ENCODE measurements around the gene KIF18B. TPM values are rescaled to one million over a fixed set of nuclear protein-coding genes. Genes with fewer than 3 reads are reported as not detected.

The KIF18B gene
- total RNA-seq, 1 experiment from 2014 or later, result 82.2 TPM

- Mint-ChIP-seq H3K9me3 (no peaks in the 10 kb centered on the region), H3K4me3 (no peak overlapping the region), H3K27ac (peak overlapping the region; percentile 22; the same call in 1 of the 2 replicates), H3K4me1 (peaks cover 20% of the 10 kb centered on the region), H3K36me3 (peaks cover 21% of the 10 kb centered on the region), H3K27me3 (ENCODE audit: low read depth) (no peaks in the 10 kb centered on the region)
- no peak for DNase-seq (ENCODE audit: low spot score)
- ChIA-PET CTCF (interaction anchor here (0.5 to 7.1 kb wide), 7 partner anchors 8 to 176 kb away, joined by 3 to 177 read pairs (median 4); partner anchors contain the start of gene C1QL1), POLR2A (no interaction called here)
- no peak for TF ChIP-seq MXD4 (CRISPR knock-in tag; IDR thresholded peaks at IDR 0.05; ENCODE audit: borderline replicate concordance)
- TF ChIP-seq ZNF263 (CRISPR knock-in tag; IDR thresholded peaks at IDR 0.05; ENCODE audit: low read depth), result no peak
- TF ChIP-seq AR (CRISPR knock-in tag; IDR thresholded peaks at IDR 0.05), result peak; percentile 65; the same call in 1 of the 2 replicates
- TF ChIP-seq ZNF425 (CRISPR knock-in tag; conservative IDR thresholded peaks at IDR 0.05), result peak; percentile 68; the same call in 1 of the 2 replicates
- no peak for ATAC-seq
Measured at GRCh38 chr17:44922746-44923470, 24.7 kb downstream of the KIF18B start.

GRCh38 chr17:44922136-44922535 lies 25.4 kb downstream of the KIF18B start:
- no peak overlapping the region for H3K27ac Mint-ChIP-seq
- H3K27me3 Mint-ChIP-seq (ENCODE audit: low read depth), result no peaks in the 10 kb centered on the region
- POLR2A ChIA-PET, result no interaction called here
- peaks cover 20% of the 10 kb centered on the region for H3K4me1 Mint-ChIP-seq
- no peak for ATAC-seq
- H3K9me3 Mint-ChIP-seq, result no peaks in the 10 kb centered on the region
- TF ChIP-seq E2F4 (CRISPR knock-in tag; IDR thresholded peaks at IDR 0.05; ENCODE audit: borderline replicate concordance, low read depth) (no peak), USF2 (CRISPR knock-in tag; IDR thresholded peaks at IDR 0.05) (no peak), PRRX2 (CRISPR knock-in tag; IDR thresholded peaks at IDR 0.05) (no peak), ETV6 (CRISPR knock-in tag; IDR thresholded peaks at IDR 0.05) (no peak), ERG (CRISPR knock-in tag; IDR thresholded peaks at IDR 0.05) (no peak), ARID4B (CRISPR knock-in tag; IDR thresholded peaks at IDR 0.05; ENCODE audit: borderline replicate concordance) (no peak), HMGA2 (CRISPR knock-in tag; IDR thresholded peaks at IDR 0.05) (no peak), NFATC4 (CRISPR knock-in tag; IDR thresholded peaks at IDR 0.05) (no peak), NR2C2 (CRISPR knock-in tag; IDR thresholded peaks at IDR 0.05) (no peak)
- DNase-seq (ENCODE audit: low spot score), result no peak
- no peak overlapping the region for H3K4me3 Mint-ChIP-seq
- CTCF ChIA-PET, result interaction anchor here (0.8 to 7.1 kb wide), 11 partner anchors 9 to 213 kb away, joined by 3 to 177 read pairs (median 13); partner anchors contain the start of genes ACBD4, C1QL1 and PLCD3
- H3K36me3 Mint-ChIP-seq, result peaks cover 14% of the 10 kb centered on the region
